AG04450 (cell line): ENCODE data around the gene STK4. TPM values are rescaled to one million over a fixed set of nuclear protein-coding genes. Genes with fewer than 3 reads are reported as not detected.

Experiments
- CTCF ChIA-PET: fragments of 300-600, 350-600 bp; formaldehyde crosslinking; extraction: SDS; loops from one replicate; lab custom pipeline; 2022; ENCODE audit warnings: antibody characterized with exemption, inconsistent platforms; lab: Charles Lee
- POLR2A ChIA-PET: fragments of 350-600 bp; formaldehyde crosslinking; extraction: SDS; loops from one replicate; lab custom pipeline; 2021; ENCODE audit warnings: antibody characterized with exemption, inconsistent platforms; lab: Yijun Ruan, JAX
- DNase-seq: peaks from one replicate; pipeline ENCODE4 v3.0.0-alpha.2; 2011; ENCODE audit warnings: low read depth, low spot score
- H3K27ac ChIP-seq: one replicate; pipeline ENCODE4 v1.5.1; 2012; ENCODE audit warnings: low read depth, low read length, control low read depth
- H3K27me3 ChIP-seq: one replicate; pipeline ENCODE4 v1.6.0; 2012; ENCODE audit warnings: low read length; ENCODE audit not compliant: control insufficient read depth, insufficient read depth
- H3K4me3 ChIP-seq: 2 replicates; pipeline ENCODE4 v1.5.1; 2011; ENCODE audit warnings: mild to moderate bottlenecking, low read depth, low read length, control low read depth
- H3K9me3 ChIP-seq: 2 replicates; pipeline ENCODE4 v1.5.1; 2012; ENCODE audit warnings: low read length; ENCODE audit not compliant: control insufficient read depth, insufficient read depth
- polyA minus RNA-seq: library from RNA; depleted of rRNA, polyadenylated mRNA; stranded (reverse); fragments of >200 nt; gene quantifications from 2 replicates; pipeline ENCODE4 v1.2.3, GENCODE V29; 2011; rRNA and poly(A)+ RNA removed
- polyA plus RNA-seq: library from polyadenylated mRNA; depleted of rRNA; stranded (reverse); fragments of >200 nt; gene quantifications from 2 replicates; pipeline ENCODE4 v1.2.3, GENCODE V29; 2011; rRNA removed
- TF ChIP-seq, protein P1 (sequence below): IDR thresholded peaks from 2 replicates; pipeline ENCODE4 v1.5.1; 2011; ENCODE audit warnings: low read depth, low read length, control low read depth, inconsistent platforms

The STK4 gene
- polyA plus RNA-seq (18.9 and 25.1 TPM in 2 replicates), polyA minus RNA-seq (30.2 and 30.5 TPM in 2 replicates)

DNA sequence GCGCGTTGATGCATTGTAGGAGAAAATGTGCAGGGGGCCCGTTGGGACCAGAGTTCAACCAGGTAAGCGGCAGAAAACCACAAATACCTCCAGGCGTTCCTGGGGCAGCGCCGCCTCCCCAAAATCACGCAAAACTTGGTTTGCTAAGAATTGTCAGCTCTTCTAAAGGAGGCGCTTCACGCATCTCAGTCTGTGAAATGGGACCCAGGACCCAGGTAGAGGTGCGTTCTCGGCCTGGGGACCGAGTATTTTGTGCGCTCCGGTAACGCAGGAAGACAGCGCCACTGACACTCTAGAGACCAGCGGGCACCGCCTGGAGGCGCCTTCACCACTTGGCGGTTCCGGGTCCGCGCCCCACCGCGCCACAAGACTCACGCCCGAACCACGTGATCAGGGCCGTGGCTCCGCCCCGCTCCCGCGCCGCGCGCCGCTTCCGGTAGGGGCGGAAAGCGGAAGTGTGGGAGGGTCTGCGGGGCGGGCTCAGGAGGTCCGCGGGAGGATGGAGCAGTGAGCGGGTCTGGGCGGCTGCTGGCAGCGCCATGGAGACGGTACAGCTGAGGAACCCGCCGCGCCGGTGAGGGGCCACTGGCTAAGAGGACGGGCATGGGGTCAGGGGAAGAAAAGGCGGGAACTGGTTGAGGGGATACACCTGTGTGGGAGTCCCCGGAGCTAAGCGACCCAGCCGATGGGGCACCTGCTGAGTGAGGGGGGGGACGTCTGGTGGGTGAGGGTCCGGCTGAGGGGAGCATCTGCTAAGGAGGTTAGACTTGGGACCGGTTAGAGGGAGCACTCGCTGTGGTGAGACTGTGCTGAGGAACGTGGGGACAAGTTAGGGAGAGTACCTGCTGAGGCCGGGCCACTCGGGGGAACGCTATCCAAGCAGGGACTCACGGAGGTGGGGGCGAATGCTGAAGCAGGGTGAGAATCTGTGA is at the start of gene STK4:
STK4 (plus strand) TSS at position 483 of the 932 bp plus-strand sequence; CDS start at position 540, 57 bp downstream.
- Histone ChIP-seq H3K27ac (no peak within 1 kb of the TSS), H3K9me3 (no peaks in the 10 kb centered on the region), H3K27me3 (no peaks in the 10 kb centered on the region), H3K4me3 (peak within 1 kb of the TSS; percentile 95)
- ChIA-PET CTCF (interaction anchor here (0.7 to 3.3 kb wide), 8 partner anchors 12 to 327 kb away, joined by 3 to 11 read pairs (median 4); no protein-coding TSS in a partner anchor), POLR2A (no interaction called here)
- peak; percentile 53 for DNase-seq
- TF ChIP-seq, protein P1, sequence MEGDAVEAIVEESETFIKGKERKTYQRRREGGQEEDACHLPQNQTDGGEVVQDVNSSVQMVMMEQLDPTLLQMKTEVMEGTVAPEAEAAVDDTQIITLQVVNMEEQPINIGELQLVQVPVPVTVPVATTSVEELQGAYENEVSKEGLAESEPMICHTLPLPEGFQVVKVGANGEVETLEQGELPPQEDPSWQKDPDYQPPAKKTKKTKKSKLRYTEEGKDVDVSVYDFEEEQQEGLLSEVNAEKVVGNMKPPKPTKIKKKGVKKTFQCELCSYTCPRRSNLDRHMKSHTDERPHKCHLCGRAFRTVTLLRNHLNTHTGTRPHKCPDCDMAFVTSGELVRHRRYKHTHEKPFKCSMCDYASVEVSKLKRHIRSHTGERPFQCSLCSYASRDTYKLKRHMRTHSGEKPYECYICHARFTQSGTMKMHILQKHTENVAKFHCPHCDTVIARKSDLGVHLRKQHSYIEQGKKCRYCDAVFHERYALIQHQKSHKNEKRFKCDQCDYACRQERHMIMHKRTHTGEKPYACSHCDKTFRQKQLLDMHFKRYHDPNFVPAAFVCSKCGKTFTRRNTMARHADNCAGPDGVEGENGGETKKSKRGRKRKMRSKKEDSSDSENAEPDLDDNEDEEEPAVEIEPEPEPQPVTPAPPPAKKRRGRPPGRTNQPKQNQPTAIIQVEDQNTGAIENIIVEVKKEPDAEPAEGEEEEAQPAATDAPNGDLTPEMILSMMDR, result peak; percentile 50

- no peak overlapping the region for H3K27ac ChIP-seq
- TF ChIP-seq, protein P1, result no peak
- no peak overlapping the region for H3K4me3 ChIP-seq
- ChIA-PET POLR2A (no interaction called here), CTCF (no interaction called here)
- no peak for DNase-seq
- no peaks in the 10 kb centered on the region for H3K9me3 ChIP-seq
- H3K27me3 ChIP-seq, result no peaks in the 10 kb centered on the region
These were observed 49.7 kb upstream of the STK4 start for GRCh38 chr20:44916586-44916985.

- no peak for DNase-seq
- ChIA-PET CTCF (no interaction called here), POLR2A (no interaction called here)
- Histone ChIP-seq H3K27ac (no peak overlapping the region), H3K9me3 (no peaks in the 10 kb centered on the region), H3K27me3 (no peaks in the 10 kb centered on the region), H3K4me3 (no peak overlapping the region)
- TF ChIP-seq, protein P1, result no peak
These were observed 48.9 kb upstream of the STK4 start for GRCh38 chr20:44917399-44917798.

DNA sequence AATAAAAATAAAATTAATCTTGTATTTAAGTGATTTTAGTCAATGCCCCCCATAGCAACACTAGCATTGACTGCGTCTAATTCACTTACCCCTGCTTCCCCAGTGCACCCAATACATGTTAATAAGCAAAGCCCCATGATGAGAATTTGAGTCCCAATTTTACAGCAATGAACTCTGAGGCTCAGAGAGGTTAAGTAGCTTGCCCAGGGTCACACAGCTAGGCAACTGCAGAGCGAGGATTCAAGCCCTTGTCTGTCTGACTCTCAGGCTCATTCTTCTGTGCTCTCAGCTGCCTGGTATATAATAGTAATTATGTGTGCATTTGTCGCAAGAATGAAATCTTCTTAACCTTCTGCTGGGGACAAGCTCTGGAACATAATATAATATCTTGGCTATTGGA is 48.0 kb upstream of the STK4 start:
- no peaks in the 10 kb centered on the region for H3K9me3 ChIP-seq
- H3K4me3 ChIP-seq, result no peak overlapping the region
- H3K27ac ChIP-seq, result no peak overlapping the region
- CTCF ChIA-PET, result no interaction called here
- no peaks in the 10 kb centered on the region for H3K27me3 ChIP-seq
- DNase-seq, result no peak
- TF ChIP-seq, protein P1, result no peak
- POLR2A ChIA-PET, result no interaction called here

DNA sequence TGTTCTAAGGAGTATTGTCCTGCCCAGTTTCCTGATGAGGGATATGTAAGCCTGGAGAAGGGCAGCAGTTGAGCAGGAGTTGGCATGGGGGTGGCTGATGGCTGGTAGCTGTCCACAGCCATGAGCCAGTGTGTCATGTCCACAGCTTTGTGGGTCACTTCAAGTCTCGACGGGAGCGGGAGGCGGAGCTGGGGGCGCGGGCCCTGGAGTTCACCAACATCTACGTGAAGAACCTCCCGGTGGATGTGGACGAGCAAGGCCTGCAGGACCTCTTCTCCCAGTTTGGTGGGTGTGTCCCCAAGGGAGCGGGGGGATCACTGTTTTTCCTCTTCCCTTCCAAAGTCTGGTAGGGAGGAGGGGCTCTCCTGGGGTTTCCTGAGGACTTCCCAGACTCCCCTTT is 47.6 kb upstream of the STK4 start:
- no peaks in the 10 kb centered on the region for H3K27me3 ChIP-seq
- DNase-seq, result no peak
- POLR2A ChIA-PET, result interaction anchor here (0.6 kb wide), 1 partner anchor 47 kb away, joined by 3 read pairs; no protein-coding TSS in a partner anchor
- CTCF ChIA-PET, result no interaction called here
- no peak overlapping the region for H3K27ac ChIP-seq
- H3K4me3 ChIP-seq, result no peak overlapping the region
- TF ChIP-seq, protein P1, result no peak
- H3K9me3 ChIP-seq, result no peaks in the 10 kb centered on the region
